SK-N-SH (cell line): ENCODE results near the gene RAB6B.

Source experiments
- EP300 ChIP-seq, 2 experiments: IDR thresholded peaks; 2 replicates each; pipeline versions ENCODE4 v1.4.0 to v1.6.1; 2012; ENCODE audit warnings: borderline replicate concordance in 1 of 2, low read depth in 1 of 2, low read length in 1 of 2
- EZH2phosphoT487 ChIP-seq: fragments of 200-600 bp; sonication (generic); IDR thresholded peaks from 2 replicates; pipeline ENCODE4 v1.6.1; 2017; ENCODE audit warnings: low read depth, mixed run types, mild to moderate bottlenecking, antibody characterized with exemption, moderate library complexity, borderline replicate concordance
- FOSL2 ChIP-seq: IDR thresholded peaks from 2 replicates; pipeline ENCODE4 v1.4.0; 2012; ENCODE audit warnings: low read depth, mild to moderate bottlenecking, moderate library complexity, borderline replicate concordance
- NFIC ChIP-seq: IDR thresholded peaks from 2 replicates; pipeline ENCODE4 v1.4.0; 2012; ENCODE audit warnings: borderline replicate concordance
- POLR2AphosphoS5 ChIP-seq: IDR thresholded peaks from 2 replicates; pipeline ENCODE4 v1.6.1; 2012; ENCODE audit warnings: low read depth, low read length
- RAD21 ChIP-seq: IDR thresholded peaks from 2 replicates; pipeline ENCODE4 v1.6.1; 2012; ENCODE audit warnings: mild to moderate bottlenecking, low read length
- RFX5 ChIP-seq: IDR thresholded peaks from 2 replicates; pipeline ENCODE4 v1.6.1; 2012; ENCODE audit warnings: mild to moderate bottlenecking, improper control_type of control experiment, low read length
- TAF1 ChIP-seq: IDR thresholded peaks from 2 replicates; pipeline ENCODE4 v1.6.1; 2012; ENCODE audit warnings: low read depth, mild to moderate bottlenecking, low read length, moderate library complexity, borderline replicate concordance
- TF ChIP-seq, protein P1 (sequence below): fragments of 200-600 bp; sonication (generic); IDR thresholded peaks from 2 replicates; pipeline ENCODE4 v1.6.1; 2017; ENCODE audit warnings: antibody characterized with exemption, mild to moderate bottlenecking, moderate library complexity
- TF ChIP-seq, protein P2 (sequence below): IDR thresholded peaks from 2 replicates; pipeline ENCODE4 v1.6.1; 2012; ENCODE audit warnings: mild to moderate bottlenecking, low read depth, low read length, moderate library complexity
- TF ChIP-seq, protein P3 (sequence below): fragments of 150-350 bp; IDR thresholded peaks from 2 replicates; pipeline ENCODE4 v1.6.1; 2017; ENCODE audit warnings: antibody characterized with exemption, low read length, low read depth, borderline replicate concordance
- TF ChIP-seq, protein P4 (sequence below): IDR thresholded peaks from 2 replicates; pipeline ENCODE4 v1.4.0; 2012; ENCODE audit warnings: low read depth

DNA sequence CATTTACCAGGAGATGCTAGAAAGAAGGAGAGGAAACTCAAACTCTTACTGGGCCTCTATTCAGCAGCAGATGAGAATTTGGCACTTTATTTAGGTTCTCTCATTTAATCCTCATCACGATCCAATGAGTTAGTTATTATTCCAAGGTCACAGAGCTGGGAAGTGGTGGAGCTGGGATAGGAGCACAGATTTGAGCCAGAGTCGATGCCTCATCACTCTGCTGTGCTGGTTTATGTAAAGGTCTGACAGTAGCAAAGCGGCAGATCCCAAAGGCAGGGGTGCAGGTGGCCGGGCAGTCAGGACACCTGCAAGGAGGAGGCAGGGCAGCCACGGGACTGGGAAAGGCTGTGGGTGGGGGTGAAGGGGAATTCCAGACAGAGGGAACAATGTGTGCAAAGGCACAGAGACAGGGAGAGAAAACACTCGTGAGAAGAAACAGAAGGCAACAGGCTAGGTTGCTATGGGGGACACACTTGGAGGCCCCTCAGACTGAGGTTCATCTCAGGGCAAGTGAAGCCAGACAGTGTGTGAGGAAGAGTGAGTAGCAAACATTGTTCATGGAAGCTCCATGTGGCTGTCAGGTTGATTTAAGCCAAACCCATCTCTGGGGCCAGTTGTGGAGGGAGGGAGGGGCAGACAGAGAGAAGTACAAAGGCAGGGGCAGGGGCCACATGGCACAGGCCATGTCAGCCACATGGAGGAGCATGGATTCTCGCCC is 26.8 kb downstream of the RAB6B start:
- TF ChIP-seq, protein P1, sequence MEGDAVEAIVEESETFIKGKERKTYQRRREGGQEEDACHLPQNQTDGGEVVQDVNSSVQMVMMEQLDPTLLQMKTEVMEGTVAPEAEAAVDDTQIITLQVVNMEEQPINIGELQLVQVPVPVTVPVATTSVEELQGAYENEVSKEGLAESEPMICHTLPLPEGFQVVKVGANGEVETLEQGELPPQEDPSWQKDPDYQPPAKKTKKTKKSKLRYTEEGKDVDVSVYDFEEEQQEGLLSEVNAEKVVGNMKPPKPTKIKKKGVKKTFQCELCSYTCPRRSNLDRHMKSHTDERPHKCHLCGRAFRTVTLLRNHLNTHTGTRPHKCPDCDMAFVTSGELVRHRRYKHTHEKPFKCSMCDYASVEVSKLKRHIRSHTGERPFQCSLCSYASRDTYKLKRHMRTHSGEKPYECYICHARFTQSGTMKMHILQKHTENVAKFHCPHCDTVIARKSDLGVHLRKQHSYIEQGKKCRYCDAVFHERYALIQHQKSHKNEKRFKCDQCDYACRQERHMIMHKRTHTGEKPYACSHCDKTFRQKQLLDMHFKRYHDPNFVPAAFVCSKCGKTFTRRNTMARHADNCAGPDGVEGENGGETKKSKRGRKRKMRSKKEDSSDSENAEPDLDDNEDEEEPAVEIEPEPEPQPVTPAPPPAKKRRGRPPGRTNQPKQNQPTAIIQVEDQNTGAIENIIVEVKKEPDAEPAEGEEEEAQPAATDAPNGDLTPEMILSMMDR: no peak
- TF ChIP-seq TAF1 (no peak), RFX5 (no peak), EZH2phosphoT487 (no peak), FOSL2 (no peak), POLR2AphosphoS5 (no peak), EP300 (IDR thresholded peaks at IDR 0.05; ENCODE audit: borderline replicate concordance in 1 of 2, low read depth in 1 of 2, low read length in 1 of 2) (no peak), RAD21 (no peak), NFIC (no peak)
- TF ChIP-seq, protein P2, sequence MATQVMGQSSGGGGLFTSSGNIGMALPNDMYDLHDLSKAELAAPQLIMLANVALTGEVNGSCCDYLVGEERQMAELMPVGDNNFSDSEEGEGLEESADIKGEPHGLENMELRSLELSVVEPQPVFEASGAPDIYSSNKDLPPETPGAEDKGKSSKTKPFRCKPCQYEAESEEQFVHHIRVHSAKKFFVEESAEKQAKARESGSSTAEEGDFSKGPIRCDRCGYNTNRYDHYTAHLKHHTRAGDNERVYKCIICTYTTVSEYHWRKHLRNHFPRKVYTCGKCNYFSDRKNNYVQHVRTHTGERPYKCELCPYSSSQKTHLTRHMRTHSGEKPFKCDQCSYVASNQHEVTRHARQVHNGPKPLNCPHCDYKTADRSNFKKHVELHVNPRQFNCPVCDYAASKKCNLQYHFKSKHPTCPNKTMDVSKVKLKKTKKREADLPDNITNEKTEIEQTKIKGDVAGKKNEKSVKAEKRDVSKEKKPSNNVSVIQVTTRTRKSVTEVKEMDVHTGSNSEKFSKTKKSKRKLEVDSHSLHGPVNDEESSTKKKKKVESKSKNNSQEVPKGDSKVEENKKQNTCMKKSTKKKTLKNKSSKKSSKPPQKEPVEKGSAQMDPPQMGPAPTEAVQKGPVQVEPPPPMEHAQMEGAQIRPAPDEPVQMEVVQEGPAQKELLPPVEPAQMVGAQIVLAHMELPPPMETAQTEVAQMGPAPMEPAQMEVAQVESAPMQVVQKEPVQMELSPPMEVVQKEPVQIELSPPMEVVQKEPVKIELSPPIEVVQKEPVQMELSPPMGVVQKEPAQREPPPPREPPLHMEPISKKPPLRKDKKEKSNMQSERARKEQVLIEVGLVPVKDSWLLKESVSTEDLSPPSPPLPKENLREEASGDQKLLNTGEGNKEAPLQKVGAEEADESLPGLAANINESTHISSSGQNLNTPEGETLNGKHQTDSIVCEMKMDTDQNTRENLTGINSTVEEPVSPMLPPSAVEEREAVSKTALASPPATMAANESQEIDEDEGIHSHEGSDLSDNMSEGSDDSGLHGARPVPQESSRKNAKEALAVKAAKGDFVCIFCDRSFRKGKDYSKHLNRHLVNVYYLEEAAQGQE: no peak
- TF ChIP-seq, protein P3, sequence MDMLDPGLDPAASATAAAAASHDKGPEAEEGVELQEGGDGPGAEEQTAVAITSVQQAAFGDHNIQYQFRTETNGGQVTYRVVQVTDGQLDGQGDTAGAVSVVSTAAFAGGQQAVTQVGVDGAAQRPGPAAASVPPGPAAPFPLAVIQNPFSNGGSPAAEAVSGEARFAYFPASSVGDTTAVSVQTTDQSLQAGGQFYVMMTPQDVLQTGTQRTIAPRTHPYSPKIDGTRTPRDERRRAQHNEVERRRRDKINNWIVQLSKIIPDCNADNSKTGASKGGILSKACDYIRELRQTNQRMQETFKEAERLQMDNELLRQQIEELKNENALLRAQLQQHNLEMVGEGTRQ: no peak
- TF ChIP-seq, protein P4, sequence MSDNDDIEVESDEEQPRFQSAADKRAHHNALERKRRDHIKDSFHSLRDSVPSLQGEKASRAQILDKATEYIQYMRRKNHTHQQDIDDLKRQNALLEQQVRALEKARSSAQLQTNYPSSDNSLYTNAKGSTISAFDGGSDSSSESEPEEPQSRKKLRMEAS: no peak
